Hepatocyte (in vitro differentiated cells): ENCODE results near the gene C10orf143. TPM values are rescaled to one million over a fixed set of nuclear protein-coding genes. Genes with fewer than 3 reads are reported as not detected.

Experiments used
- DNase-seq: peaks from one replicate; pipeline ENCODE4 v3.0.0-alpha.2; 2016; ENCODE audit warnings: low spot score
- H2AFZ ChIP-seq: fragments of 200-600 bp; sonication (generic); 2 replicates; pipeline ENCODE4 v1.6.0; 2016; ENCODE audit warnings: antibody characterized with exemption, mild to moderate bottlenecking
- H3K27ac ChIP-seq: fragments of 200-600 bp; sonication (generic); 2 replicates; pipeline ENCODE4 v1.5.1; 2016; ENCODE audit warnings: mild to moderate bottlenecking
- H3K27me3 ChIP-seq: fragments of 200-600 bp; sonication (generic); 2 replicates; pipeline ENCODE4 v1.6.1; 2016
- H3K36me3 ChIP-seq: fragments of 200-600 bp; sonication (generic); replicated peaks from 2 replicates; pipeline ENCODE4 v1.5.1; 2016; ENCODE audit warnings: low read depth; ENCODE audit not compliant: insufficient read depth
- H3K4me1 ChIP-seq: fragments of 200-600 bp; sonication (generic); 2 replicates; pipeline ENCODE4 v1.5.1; 2016; ENCODE audit warnings: mild to moderate bottlenecking, moderate library complexity; ENCODE audit not compliant: insufficient read depth
- H3K4me2 ChIP-seq: fragments of 200-600 bp; sonication (generic); 2 replicates; pipeline ENCODE4 v1.6.0; 2016
- H3K4me3 ChIP-seq: fragments of 200-600 bp; sonication (generic); 2 replicates; pipeline ENCODE4 v1.5.1; 2016; ENCODE audit warnings: mild to moderate bottlenecking
- H3K79me2 ChIP-seq: fragments of 200-600 bp; sonication (generic); 2 replicates; pipeline ENCODE4 v1.6.0; 2017; ENCODE audit warnings: mild to moderate bottlenecking
- H3K9me2 ChIP-seq: fragments of 200-600 bp; sonication (generic); replicated peaks from 2 replicates; pipeline ENCODE4 v1.6.0; 2017; ENCODE audit warnings: mild to moderate bottlenecking; ENCODE audit not compliant: insufficient read depth
- H3K9me3 ChIP-seq: fragments of 200-600 bp; sonication (generic); 2 replicates; pipeline ENCODE4 v1.5.1; 2016; ENCODE audit warnings: low read depth, mild to moderate bottlenecking
- H4K20me1 ChIP-seq: fragments of 200-600 bp; sonication (generic); 2 replicates; pipeline ENCODE4 v1.6.0; 2016; ENCODE audit warnings: mild to moderate bottlenecking; ENCODE audit not compliant: insufficient read depth, poor library complexity, severe bottlenecking
- EZH2 ChIP-seq: fragments of 200-600 bp; sonication (generic); IDR thresholded peaks from 2 replicates; pipeline ENCODE4 v1.6.1; 2016; ENCODE audit warnings: antibody characterized with exemption, mild to moderate bottlenecking, borderline replicate concordance
- EZH2phosphoT487 ChIP-seq: fragments of 200-600 bp; sonication (generic); IDR thresholded peaks from one replicate; pipeline ENCODE4 v1.6.1; 2018; ENCODE audit warnings: antibody characterized with exemption, mild to moderate bottlenecking, low read depth, moderate library complexity; ENCODE audit not compliant: unreplicated experiment, severe bottlenecking
- WGBS: methylation state at CpG from one replicate; pipeline ENCODE4 v1.1.6; 2016; ENCODE audit warnings: low lambda C conversion rate; ENCODE audit errors: missing lambda C conversion rate; 5-methylcytosine and 5-hydroxymethylcytosine counted together
- polyA plus RNA-seq: library from polyadenylated mRNA; unstranded; fragments of >200 nt; fragmentation: Nextera tagmentation; extraction: Ambion mirVana; gene quantifications from 2 replicates; pipeline ENCODE4 v1.2.1, GENCODE V29; 2016
- total RNA-seq: library from RNA; depleted of rRNA; stranded (reverse); fragments of >200 nt; gene quantifications from 2 replicates; pipeline ENCODE4 v1.2.3, GENCODE V29; 2014
- TF ChIP-seq, protein P1 (sequence below): fragments of 200-600 bp; sonication (generic); IDR thresholded peaks from 2 replicates; pipeline ENCODE4 v1.5.1; 2016; ENCODE audit warnings: antibody characterized with exemption, mild to moderate bottlenecking; ENCODE audit not compliant: poor library complexity

C10orf143 gene
- total and polyA plus RNA-seq, 2 experiments from 2014 or later, result 0.50 to 3.0 TPM

DNA sequence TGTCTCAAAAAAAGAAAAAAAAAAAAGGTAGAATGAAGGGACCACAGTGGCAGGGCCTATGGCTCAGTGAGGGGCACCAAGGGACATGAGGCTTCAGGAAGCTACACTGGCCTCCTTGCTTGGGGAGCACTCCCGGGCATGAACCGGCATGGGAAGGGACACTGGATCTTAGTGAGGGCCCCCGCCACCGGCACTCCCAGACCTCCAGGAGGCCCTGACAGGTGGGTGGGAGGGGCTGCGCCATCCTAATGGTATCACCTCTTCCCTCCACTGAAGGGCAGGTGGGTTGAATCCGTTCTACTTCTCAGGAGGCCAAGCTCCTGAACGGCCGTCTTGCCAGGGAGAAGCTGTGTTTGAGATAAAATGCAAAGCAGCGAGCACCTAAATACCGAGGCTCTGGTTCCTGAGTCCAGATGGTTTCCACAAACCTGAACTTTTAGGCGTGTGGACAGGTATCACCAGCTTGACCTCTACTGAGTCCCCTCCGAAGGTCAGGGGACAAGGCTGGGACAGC, 69.8 kb downstream of the C10orf143 start:
- Histone ChIP-seq H3K27ac (no peak overlapping the region), H3K79me2 (no peaks in the 10 kb centered on the region), H3K4me1 (no peaks in the 10 kb centered on the region), H4K20me1 (no peaks in the 10 kb centered on the region), H2AFZ (no peak overlapping the region), H3K27me3 (peaks cover 18% of the 10 kb centered on the region), H3K4me2 (no peak overlapping the region), H3K9me2 (no peaks in the 10 kb centered on the region), H3K4me3 (no peak overlapping the region), H3K9me3 (no peaks in the 10 kb centered on the region), H3K36me3 (no peaks in the 10 kb centered on the region)
- DNase-seq, result no peak
- TF ChIP-seq, protein P1, sequence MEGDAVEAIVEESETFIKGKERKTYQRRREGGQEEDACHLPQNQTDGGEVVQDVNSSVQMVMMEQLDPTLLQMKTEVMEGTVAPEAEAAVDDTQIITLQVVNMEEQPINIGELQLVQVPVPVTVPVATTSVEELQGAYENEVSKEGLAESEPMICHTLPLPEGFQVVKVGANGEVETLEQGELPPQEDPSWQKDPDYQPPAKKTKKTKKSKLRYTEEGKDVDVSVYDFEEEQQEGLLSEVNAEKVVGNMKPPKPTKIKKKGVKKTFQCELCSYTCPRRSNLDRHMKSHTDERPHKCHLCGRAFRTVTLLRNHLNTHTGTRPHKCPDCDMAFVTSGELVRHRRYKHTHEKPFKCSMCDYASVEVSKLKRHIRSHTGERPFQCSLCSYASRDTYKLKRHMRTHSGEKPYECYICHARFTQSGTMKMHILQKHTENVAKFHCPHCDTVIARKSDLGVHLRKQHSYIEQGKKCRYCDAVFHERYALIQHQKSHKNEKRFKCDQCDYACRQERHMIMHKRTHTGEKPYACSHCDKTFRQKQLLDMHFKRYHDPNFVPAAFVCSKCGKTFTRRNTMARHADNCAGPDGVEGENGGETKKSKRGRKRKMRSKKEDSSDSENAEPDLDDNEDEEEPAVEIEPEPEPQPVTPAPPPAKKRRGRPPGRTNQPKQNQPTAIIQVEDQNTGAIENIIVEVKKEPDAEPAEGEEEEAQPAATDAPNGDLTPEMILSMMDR, result no peak
- TF ChIP-seq EZH2 (no peak), EZH2phosphoT487 (no peak)
- WGBS, result 88% methylated on average over 12 of the region's 12 CpGs

DNA sequence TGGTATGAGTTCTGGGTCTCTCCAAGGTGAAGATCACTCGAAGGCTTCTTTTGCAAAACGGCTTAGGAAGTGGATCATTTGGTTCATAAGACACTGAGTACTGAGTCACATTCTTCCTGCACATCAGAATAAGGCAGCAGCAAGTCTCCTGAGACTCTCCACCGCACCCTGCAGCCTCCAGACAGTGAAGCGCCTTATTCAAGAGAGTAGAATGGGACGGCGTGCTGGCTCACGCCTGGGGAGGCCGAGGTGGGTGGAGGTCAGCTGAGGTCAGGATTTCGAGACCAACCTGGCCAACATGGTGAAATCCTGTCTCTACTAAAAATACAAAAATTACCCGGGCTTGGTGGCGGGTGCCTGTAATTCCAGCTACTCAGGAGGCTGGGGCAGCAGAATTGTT, 70.3 kb downstream of the C10orf143 start:
- WGBS, result 89% methylated on average over 11 of the region's 11 CpGs
- TF ChIP-seq EZH2phosphoT487 (no peak), EZH2 (no peak)
- TF ChIP-seq, protein P1, result no peak
- H3K36me3 ChIP-seq, result no peaks in the 10 kb centered on the region

DNA sequence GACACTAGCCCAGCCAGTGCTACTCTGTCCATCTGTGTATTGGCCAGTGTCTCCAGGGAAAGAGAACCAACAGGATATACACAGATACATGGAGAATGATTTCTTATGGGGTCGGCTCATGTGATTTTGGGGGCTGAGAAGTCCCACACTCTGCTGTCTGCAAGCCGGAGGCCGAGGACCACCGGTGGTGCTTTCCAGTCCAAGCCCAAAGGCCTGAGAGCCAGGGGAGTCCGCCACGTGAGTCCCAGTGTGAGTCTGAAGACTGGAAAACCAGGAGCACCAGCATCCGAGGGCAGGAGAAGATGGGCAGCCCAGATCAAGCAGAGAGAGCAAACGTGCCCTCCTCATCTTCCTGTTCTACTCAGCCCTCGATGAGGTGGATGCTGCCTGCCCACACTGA, 71.5 kb downstream of the C10orf143 start:
- H3K9me2 ChIP-seq, result no peaks in the 10 kb centered on the region
- H3K4me1 ChIP-seq, result no peaks in the 10 kb centered on the region
- H3K27ac ChIP-seq, result no peak overlapping the region
- no peak overlapping the region for H3K4me3 ChIP-seq
- 81% methylated on average over 9 of the region's 9 CpGs for WGBS
- H4K20me1 ChIP-seq, result no peaks in the 10 kb centered on the region
- no peak for DNase-seq
- peaks cover 9% of the 10 kb centered on the region for H3K27me3 ChIP-seq
- H3K79me2 ChIP-seq, result no peaks in the 10 kb centered on the region
- H3K36me3 ChIP-seq, result no peaks in the 10 kb centered on the region
- TF ChIP-seq EZH2 (no peak), EZH2phosphoT487 (no peak)
- TF ChIP-seq, protein P1, result no peak
- H3K4me2 ChIP-seq, result no peak overlapping the region
- H3K9me3 ChIP-seq, result no peaks in the 10 kb centered on the region
- no peak overlapping the region for H2AFZ ChIP-seq

More for the DNA sequence above, 70.3 kb downstream of the C10orf143 start:
- Histone ChIP-seq H3K9me2 (no peaks in the 10 kb centered on the region), H3K27me3 (peaks cover 18% of the 10 kb centered on the region), H3K4me2 (no peak overlapping the region), H3K4me3 (no peak overlapping the region), H2AFZ (no peak overlapping the region), H3K79me2 (no peaks in the 10 kb centered on the region), H3K27ac (no peak overlapping the region), H4K20me1 (no peaks in the 10 kb centered on the region), H3K4me1 (no peaks in the 10 kb centered on the region), H3K9me3 (no peaks in the 10 kb centered on the region)
- no peak for DNase-seq

DNA sequence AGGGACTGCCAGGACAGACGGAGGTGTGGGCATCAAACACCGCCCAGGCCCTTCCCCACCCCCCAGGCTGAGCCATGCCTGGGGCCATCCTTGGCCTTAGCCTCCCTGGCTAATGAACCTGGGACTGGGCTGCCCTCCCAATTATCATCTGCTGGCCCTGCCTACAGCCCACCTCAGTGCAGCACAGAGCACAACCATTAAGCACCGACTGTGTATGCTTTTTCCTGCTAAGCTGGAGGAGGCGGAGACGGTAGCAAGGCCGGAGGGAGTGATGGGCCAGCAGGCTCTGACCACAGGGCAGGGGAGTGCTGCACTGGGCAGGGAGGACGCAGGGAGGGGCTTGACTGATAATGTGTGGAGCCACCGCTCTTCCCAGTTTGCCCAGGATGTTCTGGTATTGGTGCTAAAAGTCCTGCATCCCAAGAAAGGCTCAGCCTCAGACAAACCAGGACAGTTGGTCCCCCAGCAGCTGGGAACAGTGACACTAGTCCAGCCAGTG, 72.0 kb downstream of the C10orf143 start:
- no peak for DNase-seq
- no peak for TF ChIP-seq EZH2
- TF ChIP-seq, protein P1, result no peak
- no peak for TF ChIP-seq EZH2phosphoT487
- Histone ChIP-seq H3K4me2 (no peak overlapping the region), H2AFZ (no peak overlapping the region), H3K4me3 (no peak overlapping the region), H4K20me1 (no peaks in the 10 kb centered on the region), H3K27ac (no peak overlapping the region), H3K9me2 (no peaks in the 10 kb centered on the region), H3K36me3 (no peaks in the 10 kb centered on the region), H3K79me2 (no peaks in the 10 kb centered on the region), H3K4me1 (no peaks in the 10 kb centered on the region), H3K9me3 (no peaks in the 10 kb centered on the region), H3K27me3 (peaks cover 9% of the 10 kb centered on the region)
- 91% methylated on average over 8 of the region's 8 CpGs for WGBS
